Measurements from ENCODE around the gene ABCC4.

Gene ABCC4, protein sequence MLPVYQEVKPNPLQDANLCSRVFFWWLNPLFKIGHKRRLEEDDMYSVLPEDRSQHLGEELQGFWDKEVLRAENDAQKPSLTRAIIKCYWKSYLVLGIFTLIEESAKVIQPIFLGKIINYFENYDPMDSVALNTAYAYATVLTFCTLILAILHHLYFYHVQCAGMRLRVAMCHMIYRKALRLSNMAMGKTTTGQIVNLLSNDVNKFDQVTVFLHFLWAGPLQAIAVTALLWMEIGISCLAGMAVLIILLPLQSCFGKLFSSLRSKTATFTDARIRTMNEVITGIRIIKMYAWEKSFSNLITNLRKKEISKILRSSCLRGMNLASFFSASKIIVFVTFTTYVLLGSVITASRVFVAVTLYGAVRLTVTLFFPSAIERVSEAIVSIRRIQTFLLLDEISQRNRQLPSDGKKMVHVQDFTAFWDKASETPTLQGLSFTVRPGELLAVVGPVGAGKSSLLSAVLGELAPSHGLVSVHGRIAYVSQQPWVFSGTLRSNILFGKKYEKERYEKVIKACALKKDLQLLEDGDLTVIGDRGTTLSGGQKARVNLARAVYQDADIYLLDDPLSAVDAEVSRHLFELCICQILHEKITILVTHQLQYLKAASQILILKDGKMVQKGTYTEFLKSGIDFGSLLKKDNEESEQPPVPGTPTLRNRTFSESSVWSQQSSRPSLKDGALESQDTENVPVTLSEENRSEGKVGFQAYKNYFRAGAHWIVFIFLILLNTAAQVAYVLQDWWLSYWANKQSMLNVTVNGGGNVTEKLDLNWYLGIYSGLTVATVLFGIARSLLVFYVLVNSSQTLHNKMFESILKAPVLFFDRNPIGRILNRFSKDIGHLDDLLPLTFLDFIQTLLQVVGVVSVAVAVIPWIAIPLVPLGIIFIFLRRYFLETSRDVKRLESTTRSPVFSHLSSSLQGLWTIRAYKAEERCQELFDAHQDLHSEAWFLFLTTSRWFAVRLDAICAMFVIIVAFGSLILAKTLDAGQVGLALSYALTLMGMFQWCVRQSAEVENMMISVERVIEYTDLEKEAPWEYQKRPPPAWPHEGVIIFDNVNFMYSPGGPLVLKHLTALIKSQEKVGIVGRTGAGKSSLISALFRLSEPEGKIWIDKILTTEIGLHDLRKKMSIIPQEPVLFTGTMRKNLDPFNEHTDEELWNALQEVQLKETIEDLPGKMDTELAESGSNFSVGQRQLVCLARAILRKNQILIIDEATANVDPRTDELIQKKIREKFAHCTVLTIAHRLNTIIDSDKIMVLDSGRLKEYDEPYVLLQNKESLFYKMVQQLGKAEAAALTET (N-terminal part only)

DNA sequence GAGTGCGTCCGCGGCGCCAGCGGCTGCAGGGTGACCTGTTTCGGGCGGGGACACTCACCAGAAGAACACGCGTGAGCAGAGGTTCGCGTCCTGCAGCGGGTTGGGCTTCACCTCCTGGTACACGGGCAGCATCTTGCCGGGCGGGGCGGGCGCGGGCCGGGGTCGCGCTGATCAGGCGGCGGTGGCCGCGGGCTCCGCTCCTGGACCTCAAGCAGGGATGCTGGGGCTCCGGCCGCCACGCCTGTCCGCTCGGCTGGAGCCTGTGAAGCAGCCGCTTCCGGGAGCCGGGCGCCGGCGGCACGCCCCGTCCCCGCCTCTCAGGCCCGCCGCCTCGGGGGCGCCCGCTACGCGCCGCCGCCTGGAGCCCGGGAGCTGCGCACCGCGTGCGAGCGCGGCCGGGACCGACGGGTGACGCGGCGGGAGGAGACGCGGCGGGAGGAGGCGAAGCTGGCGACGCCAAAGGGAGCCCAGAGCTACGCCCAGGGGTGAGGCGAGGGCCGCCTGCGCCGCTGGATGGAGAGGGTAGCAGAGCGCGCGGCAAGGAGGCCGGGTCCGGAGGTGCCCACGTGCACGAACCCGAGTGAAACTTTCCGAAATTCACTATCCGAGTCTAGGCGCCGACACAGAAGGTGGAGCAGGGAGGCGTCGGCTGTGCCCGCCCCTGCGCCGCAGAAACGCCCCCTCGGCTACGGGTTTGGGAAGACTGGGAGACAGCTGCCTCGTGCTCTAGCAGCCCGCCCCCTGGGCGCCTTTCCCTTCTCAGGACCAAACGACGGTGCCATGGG is at the start of gene ABCC4:
Gene ABCC4 (minus strand): TSS at position 269 of the 785 bp plus-strand sequence. CDS start 137 bp downstream, at position 132.
- peak within 1 kb of the TSS; percentile 96 for H3K27ac ChIP-seq
- TF ChIP-seq, protein P1, sequence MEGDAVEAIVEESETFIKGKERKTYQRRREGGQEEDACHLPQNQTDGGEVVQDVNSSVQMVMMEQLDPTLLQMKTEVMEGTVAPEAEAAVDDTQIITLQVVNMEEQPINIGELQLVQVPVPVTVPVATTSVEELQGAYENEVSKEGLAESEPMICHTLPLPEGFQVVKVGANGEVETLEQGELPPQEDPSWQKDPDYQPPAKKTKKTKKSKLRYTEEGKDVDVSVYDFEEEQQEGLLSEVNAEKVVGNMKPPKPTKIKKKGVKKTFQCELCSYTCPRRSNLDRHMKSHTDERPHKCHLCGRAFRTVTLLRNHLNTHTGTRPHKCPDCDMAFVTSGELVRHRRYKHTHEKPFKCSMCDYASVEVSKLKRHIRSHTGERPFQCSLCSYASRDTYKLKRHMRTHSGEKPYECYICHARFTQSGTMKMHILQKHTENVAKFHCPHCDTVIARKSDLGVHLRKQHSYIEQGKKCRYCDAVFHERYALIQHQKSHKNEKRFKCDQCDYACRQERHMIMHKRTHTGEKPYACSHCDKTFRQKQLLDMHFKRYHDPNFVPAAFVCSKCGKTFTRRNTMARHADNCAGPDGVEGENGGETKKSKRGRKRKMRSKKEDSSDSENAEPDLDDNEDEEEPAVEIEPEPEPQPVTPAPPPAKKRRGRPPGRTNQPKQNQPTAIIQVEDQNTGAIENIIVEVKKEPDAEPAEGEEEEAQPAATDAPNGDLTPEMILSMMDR (conservative IDR thresholded peaks at IDR 0.05), result peak; percentile 15; the same call in 1 of the 2 replicates
- TF ChIP-seq ZFX (IDR thresholded peaks at IDR 0.05), result 0 out of 2 replicates have a peak, but pooled peaks have one; percentile 27

- TF ChIP-seq, protein P1 (conservative IDR thresholded peaks at IDR 0.05), result no peak
- TF ChIP-seq ZFX (IDR thresholded peaks at IDR 0.05), result no peak
- H3K27ac ChIP-seq, result no peak overlapping the region
Measured at GRCh38 chr13:95349267-95349666, 48.0 kb upstream of the ABCC4 start.

DNA sequence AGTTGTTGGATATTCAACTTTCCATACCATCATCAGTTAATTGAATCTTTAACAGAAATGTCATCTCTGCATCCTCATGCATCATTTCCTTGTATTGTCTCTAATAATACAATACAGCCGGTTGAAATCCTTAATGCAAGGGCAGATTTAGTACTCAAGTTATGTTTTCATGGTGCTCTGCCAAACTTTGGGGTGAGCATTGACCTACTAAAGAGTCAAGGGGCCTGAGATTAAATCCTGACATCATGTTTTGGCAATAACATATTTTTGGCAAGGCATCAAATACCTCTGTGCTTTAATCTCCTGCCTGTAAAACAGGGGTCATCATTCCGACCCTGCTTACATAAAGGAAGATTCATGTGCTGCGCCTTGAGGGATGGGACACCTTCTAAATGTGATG is 42.7 kb upstream of the ABCC4 start:
- TF ChIP-seq, protein P1 (conservative IDR thresholded peaks at IDR 0.05), result no peak
- no peak for TF ChIP-seq ZFX (IDR thresholded peaks at IDR 0.05)

DNA sequence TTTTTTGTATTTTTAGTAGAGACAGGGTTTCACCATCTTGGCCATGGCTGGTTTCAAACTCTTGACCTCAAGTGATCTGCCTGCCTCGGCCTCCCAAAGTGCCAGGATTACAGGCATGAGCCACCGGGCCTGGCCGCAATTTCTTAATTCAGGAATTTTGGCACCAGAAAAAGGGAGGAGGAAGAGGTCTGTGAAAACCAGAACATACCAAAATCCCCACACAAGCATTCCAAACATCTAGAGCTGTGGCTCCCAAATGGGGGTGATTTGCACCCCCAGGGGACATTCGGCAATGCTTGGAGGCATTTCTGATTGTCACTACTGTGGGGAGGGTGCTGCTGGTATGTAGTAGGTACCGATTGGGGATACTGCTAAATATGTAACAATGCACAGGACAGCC is 40.2 kb upstream of the ABCC4 start:
- TF ChIP-seq ZFX (IDR thresholded peaks at IDR 0.05), result no peak
- TF ChIP-seq, protein P1 (conservative IDR thresholded peaks at IDR 0.05), result no peak
- no peak overlapping the region for H3K27ac ChIP-seq

More for the DNA sequence above, 42.7 kb upstream of the ABCC4 start:
- H3K27ac ChIP-seq, result no peak overlapping the region

- TF ChIP-seq, protein P1 (conservative IDR thresholded peaks at IDR 0.05), result no peak
- TF ChIP-seq ZFX (IDR thresholded peaks at IDR 0.05), result no peak
- no peak overlapping the region for H3K27ac ChIP-seq
Measured at GRCh38 chr13:95338905-95339304, 37.7 kb upstream of the ABCC4 start.

GRCh38 chr13:95337597-95337996 is 36.3 kb upstream of the ABCC4 start:
- no peak overlapping the region for H3K27ac ChIP-seq
- no peak for TF ChIP-seq ZFX (IDR thresholded peaks at IDR 0.05)
- TF ChIP-seq, protein P1 (conservative IDR thresholded peaks at IDR 0.05), result no peak
